Brain microvascular endothelial cell (primary cell): ENCODE measurements around the gene GSAP.

Experiments
- DNase-seq: peaks from one replicate; pipeline ENCODE4 v3.0.0-alpha.2; 2020
- H3K27ac ChIP-seq: fragments of 250-450 bp; sonication (Bioruptor Pico); 2 replicates; pipeline ENCODE4 v1.5.1; 2020; ENCODE audit warnings: mild to moderate bottlenecking, moderate library complexity
- H3K27me3 ChIP-seq: fragments of 250-450 bp; sonication (Bioruptor Pico); replicated peaks from 2 replicates; pipeline ENCODE4 v1.5.1; 2020; ENCODE audit warnings: mild to moderate bottlenecking
- H3K36me3 ChIP-seq: fragments of 250-450 bp; sonication (Bioruptor Pico); replicated peaks from 2 replicates; pipeline ENCODE4 v1.5.1; 2020; ENCODE audit warnings: mild to moderate bottlenecking
- H3K4me3 ChIP-seq: 2 replicates; pipeline ENCODE4 v1.5.1; 2011; ENCODE audit warnings: low read depth, mild to moderate bottlenecking, control low read depth, low read length, moderate library complexity
- in situ Hi-C: cut with HindIII; loops from 2 replicates; pipeline ENCODE4 v1.10.0; 2017; ENCODE audit warnings: low sequenced_read_pairs, low pct_ligation_motif_present
- TF ChIP-seq, protein P1 (sequence below): IDR thresholded peaks from 2 replicates; pipeline ENCODE4 v1.5.1; 2011; ENCODE audit warnings: low read depth, mild to moderate bottlenecking, moderate library complexity, low read length, control low read depth, inconsistent platforms; ENCODE audit errors: missing control alignments

The GSAP gene

DNA sequence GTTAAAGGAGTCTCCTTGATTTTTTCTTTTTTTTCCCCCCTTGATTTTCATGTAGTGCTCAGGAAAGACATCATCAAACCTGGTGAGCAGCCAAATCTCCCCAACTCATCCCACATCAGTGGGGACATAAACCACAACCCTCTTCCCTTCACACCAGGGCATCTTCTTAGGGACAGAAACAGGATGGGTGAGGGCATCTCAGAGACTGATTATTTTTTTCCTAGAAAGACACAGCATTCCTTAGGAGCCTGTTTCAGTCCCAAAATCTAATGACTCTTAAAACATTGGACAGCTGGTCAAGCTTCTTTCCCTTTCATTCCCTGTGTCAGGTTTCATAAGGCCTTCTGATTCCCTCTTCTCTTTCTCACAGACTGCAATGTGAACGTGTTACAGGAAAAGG is 31.5 kb upstream of the GSAP start:
- in situ Hi-C loops, result no loop called here
- TF ChIP-seq, protein P1, sequence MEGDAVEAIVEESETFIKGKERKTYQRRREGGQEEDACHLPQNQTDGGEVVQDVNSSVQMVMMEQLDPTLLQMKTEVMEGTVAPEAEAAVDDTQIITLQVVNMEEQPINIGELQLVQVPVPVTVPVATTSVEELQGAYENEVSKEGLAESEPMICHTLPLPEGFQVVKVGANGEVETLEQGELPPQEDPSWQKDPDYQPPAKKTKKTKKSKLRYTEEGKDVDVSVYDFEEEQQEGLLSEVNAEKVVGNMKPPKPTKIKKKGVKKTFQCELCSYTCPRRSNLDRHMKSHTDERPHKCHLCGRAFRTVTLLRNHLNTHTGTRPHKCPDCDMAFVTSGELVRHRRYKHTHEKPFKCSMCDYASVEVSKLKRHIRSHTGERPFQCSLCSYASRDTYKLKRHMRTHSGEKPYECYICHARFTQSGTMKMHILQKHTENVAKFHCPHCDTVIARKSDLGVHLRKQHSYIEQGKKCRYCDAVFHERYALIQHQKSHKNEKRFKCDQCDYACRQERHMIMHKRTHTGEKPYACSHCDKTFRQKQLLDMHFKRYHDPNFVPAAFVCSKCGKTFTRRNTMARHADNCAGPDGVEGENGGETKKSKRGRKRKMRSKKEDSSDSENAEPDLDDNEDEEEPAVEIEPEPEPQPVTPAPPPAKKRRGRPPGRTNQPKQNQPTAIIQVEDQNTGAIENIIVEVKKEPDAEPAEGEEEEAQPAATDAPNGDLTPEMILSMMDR, result no peak
- Histone ChIP-seq H3K27me3 (no peaks in the 10 kb centered on the region), H3K4me3 (no peak overlapping the region), H3K27ac (no peak overlapping the region), H3K36me3 (no peaks in the 10 kb centered on the region)
- DNase-seq, result no peak

DNA sequence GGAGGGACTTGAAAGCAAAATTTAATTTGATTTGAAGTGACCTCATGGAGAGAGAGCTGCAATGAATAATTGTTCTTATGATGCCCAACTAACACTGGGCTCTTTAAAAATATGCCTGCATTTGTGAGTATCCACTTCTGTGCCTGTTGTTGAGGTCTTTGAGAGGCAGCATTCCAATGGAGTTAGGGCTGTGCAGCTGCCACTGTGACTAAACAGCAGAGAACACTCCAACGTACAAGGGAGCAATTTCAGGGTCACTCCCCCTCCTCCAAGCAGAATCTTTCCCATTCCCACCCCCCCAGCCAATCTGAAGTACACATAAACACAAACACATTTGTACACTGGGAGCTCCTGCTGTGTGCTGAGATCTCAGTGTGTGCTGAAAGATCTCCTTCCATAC is 28.0 kb upstream of the GSAP start:
- Histone ChIP-seq H3K36me3 (no peaks in the 10 kb centered on the region), H3K27ac (peak overlapping the region; percentile 50), H3K27me3 (no peaks in the 10 kb centered on the region), H3K4me3 (no peak overlapping the region)
- in situ Hi-C loops, result no loop called here
- DNase-seq, result peak; percentile 67
- TF ChIP-seq, protein P1, result no peak

DNA sequence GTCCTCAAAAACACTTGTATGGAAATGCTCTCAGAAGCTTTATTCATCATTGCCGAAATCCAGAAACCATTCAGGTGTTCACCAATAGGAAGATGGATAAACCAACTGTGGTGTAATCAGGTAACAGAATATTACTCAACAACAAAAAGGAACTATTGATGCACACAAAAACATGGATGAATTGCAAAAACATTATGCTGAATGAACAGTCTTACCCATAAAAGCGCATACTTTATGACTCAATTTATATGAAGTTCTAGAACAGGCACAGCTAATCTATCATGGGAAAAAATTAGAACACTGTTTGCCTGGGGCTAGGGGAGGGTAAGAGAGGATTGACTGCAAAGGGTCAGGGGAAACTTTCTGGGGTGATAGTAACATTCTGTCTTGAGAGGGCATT is 26.9 kb upstream of the GSAP start:
- TF ChIP-seq, protein P1, result no peak
- DNase-seq, result no peak
- Histone ChIP-seq H3K27ac (peak overlapping the region; percentile 4), H3K36me3 (no peaks in the 10 kb centered on the region), H3K4me3 (no peak overlapping the region), H3K27me3 (no peaks in the 10 kb centered on the region)
- in situ Hi-C loops, result no loop called here

DNA sequence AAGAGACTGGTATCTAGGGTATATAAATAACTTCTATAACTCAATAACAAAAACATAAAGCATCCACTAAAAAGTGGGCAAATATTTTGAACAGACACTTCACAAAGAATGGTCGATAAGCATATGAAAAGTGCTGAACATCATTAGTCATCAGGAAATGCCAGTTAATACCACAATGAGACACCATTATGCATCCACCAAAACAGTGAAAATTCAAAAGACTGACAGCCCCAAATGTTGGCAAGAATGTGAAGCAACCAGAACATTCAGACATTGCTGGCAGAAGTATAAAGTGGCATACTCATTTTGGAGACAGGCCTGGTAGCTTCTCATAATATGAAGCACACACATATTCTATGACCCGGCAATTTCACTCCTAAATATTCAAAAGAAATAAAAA is 26.5 kb upstream of the GSAP start:
- H3K4me3 ChIP-seq, result no peak overlapping the region
- H3K36me3 ChIP-seq, result no peaks in the 10 kb centered on the region
- in situ Hi-C loops, result no loop called here
- H3K27me3 ChIP-seq, result no peaks in the 10 kb centered on the region
- DNase-seq, result peak; percentile 46
- H3K27ac ChIP-seq, result peak overlapping the region; percentile 26
- TF ChIP-seq, protein P1, result no peak

DNA sequence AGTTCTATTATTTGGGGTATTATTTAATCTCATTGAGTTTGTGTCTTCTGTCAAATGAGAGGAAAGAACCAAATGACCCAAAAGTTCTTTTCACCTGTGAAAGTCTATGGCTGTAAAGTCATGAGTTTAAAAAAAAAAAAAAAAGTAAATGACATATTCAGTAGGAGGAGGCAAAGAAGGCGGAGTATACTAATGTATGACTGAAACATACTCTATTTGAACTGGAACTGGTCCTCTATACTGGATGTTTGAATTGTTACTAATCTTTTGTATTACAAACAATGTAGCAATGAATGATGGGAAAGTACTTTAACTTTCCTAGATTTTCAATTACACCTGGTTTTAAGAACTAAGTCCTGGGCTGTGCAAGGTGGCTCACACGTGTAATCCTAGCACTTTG is 24.9 kb upstream of the GSAP start:
- DNase-seq, result no peak
- no peaks in the 10 kb centered on the region for H3K36me3 ChIP-seq
- H3K4me3 ChIP-seq, result no peak overlapping the region
- in situ Hi-C loops, result no loop called here
- no peak overlapping the region for H3K27ac ChIP-seq
- TF ChIP-seq, protein P1, result no peak
- H3K27me3 ChIP-seq, result no peaks in the 10 kb centered on the region

DNA sequence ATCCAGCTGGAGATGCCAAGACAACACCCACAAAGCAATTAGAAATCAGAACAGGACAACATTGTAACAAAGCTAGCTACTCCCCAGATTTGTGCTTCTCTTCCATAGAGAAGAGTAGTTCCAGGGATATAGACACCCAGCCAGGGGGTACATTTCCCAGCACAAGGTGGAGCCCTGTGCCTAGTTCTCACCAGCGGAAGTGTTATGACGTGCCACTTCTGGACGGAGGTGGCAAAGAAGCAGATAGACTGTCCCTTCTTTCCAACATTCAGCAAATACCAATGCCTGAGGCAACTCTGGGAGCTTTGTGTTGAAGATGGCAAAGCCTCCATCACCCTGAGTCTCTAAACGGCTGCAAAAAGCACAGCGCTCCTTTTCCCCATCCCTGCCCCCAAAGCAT is 23.4 kb upstream of the GSAP start:
- TF ChIP-seq, protein P1, result peak; percentile 62
- Histone ChIP-seq H3K36me3 (no peaks in the 10 kb centered on the region), H3K27ac (no peak overlapping the region), H3K27me3 (no peaks in the 10 kb centered on the region), H3K4me3 (no peak overlapping the region)
- no peak for DNase-seq
- in situ Hi-C loops, result no loop called here
